CD1c-positive myeloid dendritic cell (primary cell): ENCODE data around the gene EPHA4.
"Not testable (repeated sequence)": the region's sequence is repeated elsewhere in the genome, so short reads cannot be mapped to it uniquely, and the experiment has no call there.

ENCODE experiments used
- DNase-seq: peaks from one replicate; pipeline ENCODE4 v3.0.0-alpha.2; 2016; ENCODE audit errors: extremely low spot score

The EPHA4 gene

GRCh38 chr2:221539246-221539645 is 32.9 kb downstream of the EPHA4 start:
- DNase-seq: no peak

- DNase-seq: no peak
Observed at GRCh38 chr2:221535824-221536223, 36.3 kb downstream of the EPHA4 start.

GRCh38 chr2:221533299-221533698 is 38.8 kb downstream of the EPHA4 start:
- DNase-seq: no peak

GRCh38 chr2:221532641-221533040 is 39.5 kb downstream of the EPHA4 start:
- DNase-seq: no peak

GRCh38 chr2:221530653-221531037 is 41.5 kb downstream of the EPHA4 start:
- DNase-seq: no peak

- DNase-seq: no peak
Observed at GRCh38 chr2:221529943-221530652, 42.0 kb downstream of the EPHA4 start.

- no peak for DNase-seq
Observed at GRCh38 chr2:221529177-221529942, 42.7 kb downstream of the EPHA4 start.

- no peak for DNase-seq
Observed at GRCh38 chr2:221527776-221528309, 44.3 kb downstream of the EPHA4 start.

GRCh38 chr2:221524158-221524557 is 47.9 kb downstream of the EPHA4 start:
- DNase-seq: no peak

GRCh38 chr2:221521233-221521845 is 50.8 kb downstream of the EPHA4 start:
- DNase-seq: peak; percentile 25

- DNase-seq: no peak
Observed at GRCh38 chr2:221518935-221519625, 53.0 kb downstream of the EPHA4 start.

GRCh38 chr2:221518201-221518934 is 53.7 kb downstream of the EPHA4 start:
- peak; percentile 24 for DNase-seq

- peak; percentile 43 for DNase-seq
Observed at GRCh38 chr2:221517696-221518151, 54.4 kb downstream of the EPHA4 start.

- no peak for DNase-seq
Observed at GRCh38 chr2:221517146-221517695, 54.9 kb downstream of the EPHA4 start.

- DNase-seq: no peak
Observed at GRCh38 chr2:221515864-221516263, 56.2 kb downstream of the EPHA4 start.

- no peak for DNase-seq
Observed at GRCh38 chr2:221514305-221515040, 57.6 kb downstream of the EPHA4 start.

- DNase-seq: no peak
Observed at GRCh38 chr2:221513232-221513631, 58.9 kb downstream of the EPHA4 start.

GRCh38 chr2:221511325-221511724 is 60.8 kb downstream of the EPHA4 start:
- DNase-seq: not testable (repeated sequence)

- DNase-seq: no peak
Observed at GRCh38 chr2:221506469-221506868, 65.6 kb downstream of the EPHA4 start.

- DNase-seq: no peak
Observed at GRCh38 chr2:221505605-221506004, 66.5 kb downstream of the EPHA4 start.
